Activated CD4-positive, alpha-beta memory T cell treated with anti-CD3 and anti-CD28 coated beads, Interleukin-2, amount 10 ng/mL, durations not matched to agents 7 days and 5 days (primary cell): ENCODE data around the gene TMPO. TPM values are rescaled to one million over a fixed set of nuclear protein-coding genes. Genes with fewer than 3 reads are reported as not detected.
"Not testable (repeated sequence)": the region's sequence is repeated elsewhere in the genome, so short reads cannot be mapped to it uniquely, and the experiment has no call there.

ENCODE experiments used
- CTCF ChIA-PET: fragments of 350-600 bp; sonication (Branson Sonifier 250); formaldehyde crosslinking; loops from one replicate; lab custom pipeline; 2021; ENCODE audit warnings: antibody characterized with exemption, inconsistent platforms; lab: Charles Lee
- POLR2A ChIA-PET: fragments of 350-600 bp; sonication (Branson Sonifier 250); formaldehyde crosslinking; loops from one replicate; lab custom pipeline; 2021; ENCODE audit warnings: antibody characterized with exemption; lab: Charles Lee
- DNase-seq: peaks from one replicate; pipeline ENCODE4 v3.0.0-alpha.2; 2020
- H3K27ac Mint-ChIP-seq: one replicate; pipeline ENCODE4 v1.8.0; 2021; ENCODE audit warnings: mild to moderate bottlenecking, mixed read lengths
- H3K27me3 Mint-ChIP-seq: one replicate; pipeline ENCODE4 v1.8.0; 2021; ENCODE audit warnings: mixed read lengths
- H3K36me3 Mint-ChIP-seq: one replicate; pipeline ENCODE4 v1.8.0; 2021; ENCODE audit warnings: low read depth, mixed read lengths
- H3K4me1 Mint-ChIP-seq: one replicate; pipeline ENCODE4 v1.8.0; 2021; ENCODE audit warnings: mixed read lengths
- H3K4me3 Mint-ChIP-seq: one replicate; pipeline ENCODE4 v1.8.0; 2021; ENCODE audit warnings: mild to moderate bottlenecking, mixed read lengths
- H3K9me3 Mint-ChIP-seq: one replicate; pipeline ENCODE4 v1.8.0; 2021; ENCODE audit warnings: mixed read lengths
- total RNA-seq, 2 experiments: library from RNA; stranded (reverse); gene quantifications; one replicate each; pipeline ENCODE4 v1.2.3, GENCODE V29; 2021

The TMPO gene
- total RNA-seq, 2 experiments from 2014 or later = 315 to 320 TPM

- Mint-ChIP-seq H3K9me3 (no peaks in the 10 kb centered on the region), H3K4me1 (peaks cover 6% of the 10 kb centered on the region), H3K36me3 (no peaks in the 10 kb centered on the region), H3K4me3 (no peak overlapping the region), H3K27me3 (peaks cover 13% of the 10 kb centered on the region), H3K27ac (no peak overlapping the region)
- no peak for DNase-seq
- POLR2A ChIA-PET = no interaction called here
- CTCF ChIA-PET = interaction anchor here (2.0 to 4.4 kb wide), 3 partner anchors 26 to 165 kb away, joined by 6 to 69 read pairs (median 34); partner anchors contain the start of gene TMPO
These were observed 26.2 kb upstream of the TMPO start for GRCh38 chr12:98489176-98489575.

- peaks cover 6% of the 10 kb centered on the region for H3K4me1 Mint-ChIP-seq
- no peaks in the 10 kb centered on the region for H3K36me3 Mint-ChIP-seq
- H3K9me3 Mint-ChIP-seq = no peaks in the 10 kb centered on the region
- peak overlapping the region; percentile 78 for H3K27ac Mint-ChIP-seq
- peak; percentile 84 for DNase-seq
- H3K4me3 Mint-ChIP-seq = peak overlapping the region; percentile 12
- CTCF ChIA-PET = interaction anchor here (0.7 to 4.4 kb wide), 28 partner anchors 9 to 508 kb away, joined by 3 to 69 read pairs (median 4); partner anchors contain the start of genes SLC25A3 and TMPO
- POLR2A ChIA-PET = interaction anchor here (0.7 to 5.2 kb wide), 10 partner anchors 10 to 160 kb away, joined by 3 to 85 read pairs (median 7); partner anchors contain the start of genes SLC25A3 and TMPO
- H3K27me3 Mint-ChIP-seq = peaks cover 9% of the 10 kb centered on the region
These were observed 24.6 kb upstream of the TMPO start for GRCh38 chr12:98490501-98491453.

GRCh38 chr12:98492580-98493140 is 22.7 kb upstream of the TMPO start:
- Mint-ChIP-seq H3K27me3 (no peaks in the 10 kb centered on the region), H3K36me3 (no peaks in the 10 kb centered on the region), H3K9me3 (no peaks in the 10 kb centered on the region), H3K4me1 (peaks cover 6% of the 10 kb centered on the region), H3K4me3 (no peak overlapping the region), H3K27ac (no peak overlapping the region)
- no peak for DNase-seq
- ChIA-PET CTCF (interaction anchor here (0.6 to 4.4 kb wide), 6 partner anchors 16 to 506 kb away, joined by 3 to 69 read pairs (median 10); partner anchors contain the start of genes SLC25A3 and TMPO), POLR2A (interaction anchor here (0.8 to 5.2 kb wide), 3 partner anchors 11 to 100 kb away, joined by 3 to 85 read pairs (median 12); partner anchors contain the start of genes SLC25A3 and TMPO)

GRCh38 chr12:98501266-98501629 is 14.1 kb upstream of the TMPO start:
- H3K27ac Mint-ChIP-seq = peak overlapping the region; percentile 37
- ChIA-PET POLR2A (interaction anchor here (1.3 to 8.7 kb wide), 3 partner anchors 9 to 17 kb away, joined by 4 to 248 read pairs (median 8); partner anchors contain the start of gene TMPO), CTCF (interaction anchor here (1.3 to 3.0 kb wide), 3 partner anchors 10 to 101 kb away, joined by 4 to 32 read pairs (median 7); no protein-coding TSS in a partner anchor)
- not testable (repeated sequence) for H3K9me3 Mint-ChIP-seq, DNase-seq, H3K27me3 Mint-ChIP-seq
- H3K36me3 Mint-ChIP-seq = peaks cover 10% of the 10 kb centered on the region
- H3K4me3 Mint-ChIP-seq = peak overlapping the region; percentile 52
- peaks cover 40% of the 10 kb centered on the region for H3K4me1 Mint-ChIP-seq

DNA sequence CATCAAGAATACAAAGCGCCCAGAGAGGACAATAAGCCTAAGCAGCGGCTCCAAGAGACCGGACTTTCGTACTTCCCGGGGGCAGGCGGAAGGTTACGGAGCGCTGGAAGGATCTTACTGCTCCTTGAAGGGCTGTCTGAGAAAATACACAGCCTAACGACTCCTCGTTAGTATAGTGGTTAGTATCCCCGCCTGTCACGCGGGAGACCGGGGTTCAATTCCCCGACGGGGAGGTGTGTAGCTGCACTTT is 12.1 kb upstream of the TMPO start:
- Mint-ChIP-seq H3K27me3 (peaks cover 3% of the 10 kb centered on the region), H3K36me3 (peaks cover 10% of the 10 kb centered on the region), H3K9me3 (no peaks in the 10 kb centered on the region), H3K4me1 (peaks cover 37% of the 10 kb centered on the region), H3K27ac (peak overlapping the region; percentile 98), H3K4me3 (peak overlapping the region; percentile 86)
- CTCF ChIA-PET = interaction anchor here (0.5 to 2.4 kb wide), 4 partner anchors 11 to 151 kb away, joined by 3 to 10 read pairs (median 4); no protein-coding TSS in a partner anchor
- POLR2A ChIA-PET = interaction anchor here (0.7 to 8.7 kb wide), 8 partner anchors 11 to 1698 kb away, joined by 3 to 248 read pairs (median 4); partner anchors contain the start of genes ACTR6, APAF1, IKBIP and SLC25A3
- peak; percentile 88 for DNase-seq

- ChIA-PET POLR2A (interaction anchor here (0.7 to 8.7 kb wide), 8 partner anchors 11 to 1697 kb away, joined by 3 to 248 read pairs (median 4); partner anchors contain the start of genes ACTR6, APAF1, IKBIP and SLC25A3), CTCF (interaction anchor here (0.5 to 2.4 kb wide), 5 partner anchors 10 to 150 kb away, joined by 3 to 10 read pairs (median 4); no protein-coding TSS in a partner anchor)
- H3K9me3 Mint-ChIP-seq = no peaks in the 10 kb centered on the region
- DNase-seq = peak; percentile 96
- peaks cover 10% of the 10 kb centered on the region for H3K36me3 Mint-ChIP-seq
- H3K4me3 Mint-ChIP-seq = peak overlapping the region; percentile 86
- H3K27ac Mint-ChIP-seq = peak overlapping the region; percentile 98
- H3K4me1 Mint-ChIP-seq = peaks cover 35% of the 10 kb centered on the region
- peaks cover 3% of the 10 kb centered on the region for H3K27me3 Mint-ChIP-seq
These were observed 11.6 kb upstream of the TMPO start for GRCh38 chr12:98503592-98504367.

DNA sequence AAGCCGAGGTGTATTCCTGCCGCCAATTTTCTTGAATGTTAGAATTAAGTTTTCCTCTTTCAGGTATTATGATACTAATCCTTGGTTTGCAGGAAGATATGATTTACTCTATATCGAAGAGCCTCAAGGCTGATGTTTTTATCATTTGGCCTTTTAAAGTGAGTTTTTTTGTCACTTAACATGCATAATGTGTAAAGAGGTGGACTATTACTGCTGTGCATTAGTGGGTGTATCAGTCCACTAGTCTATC is 11.1 kb upstream of the TMPO start:
- POLR2A ChIA-PET = interaction anchor here (0.6 to 8.7 kb wide), 4 partner anchors 13 to 140 kb away, joined by 3 to 248 read pairs (median 9); partner anchors contain the start of genes SLC25A3 and TMPO
- DNase-seq = no peak
- CTCF ChIA-PET = interaction anchor here (1.6 to 2.4 kb wide), 2 partner anchors 13 to 14 kb away, joined by 5 to 10 read pairs; no protein-coding TSS in a partner anchor
- H3K27me3 Mint-ChIP-seq = peaks cover 3% of the 10 kb centered on the region
- H3K4me1 Mint-ChIP-seq = peaks cover 35% of the 10 kb centered on the region
- peak overlapping the region; percentile 86 for H3K4me3 Mint-ChIP-seq
- H3K9me3 Mint-ChIP-seq = peaks cover 3% of the 10 kb centered on the region
- H3K27ac Mint-ChIP-seq = peak overlapping the region; percentile 98
- H3K36me3 Mint-ChIP-seq = peaks cover 10% of the 10 kb centered on the region

DNA sequence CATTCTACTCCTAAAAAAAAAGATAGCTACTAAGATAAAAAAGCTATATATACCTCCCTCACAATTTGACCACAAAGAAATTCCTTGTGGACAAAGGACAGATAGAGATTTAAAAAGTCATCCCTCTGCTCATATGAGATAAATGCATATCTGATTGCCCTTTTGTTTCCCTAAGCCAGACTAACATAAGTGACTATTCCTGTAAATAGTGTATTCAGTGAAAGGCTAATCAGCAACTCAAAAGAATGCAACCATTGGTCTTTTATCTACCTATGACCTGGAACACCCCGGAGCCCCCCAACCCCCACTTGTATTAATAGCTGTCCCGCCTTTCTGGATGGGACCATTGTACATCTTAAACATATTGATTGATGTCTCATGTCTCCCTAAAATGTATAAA is 6.3 kb upstream of the TMPO start:
- H3K36me3 Mint-ChIP-seq = peaks cover 19% of the 10 kb centered on the region
- H3K4me1 Mint-ChIP-seq = peaks cover 25% of the 10 kb centered on the region
- POLR2A ChIA-PET = no interaction called here
- DNase-seq = no peak
- peaks cover under 1% of the 10 kb centered on the region for H3K27me3 Mint-ChIP-seq
- peaks cover 3% of the 10 kb centered on the region for H3K9me3 Mint-ChIP-seq
- H3K4me3 Mint-ChIP-seq = no peak overlapping the region
- CTCF ChIA-PET = interaction anchor here (0.7 kb wide), 1 partner anchor 113 kb away, joined by 5 read pairs; no protein-coding TSS in a partner anchor
- no peak overlapping the region for H3K27ac Mint-ChIP-seq

- not testable (repeated sequence) for H3K27ac Mint-ChIP-seq, H3K4me3 Mint-ChIP-seq, H3K27me3 Mint-ChIP-seq, DNase-seq, H3K9me3 Mint-ChIP-seq
- ChIA-PET POLR2A (interaction anchor here (12.9 kb wide), 1 partner anchor 10 kb away, joined by 248 read pairs; no protein-coding TSS in a partner anchor), CTCF (interaction anchor here (8.0 kb wide), 1 partner anchor 21 kb away, joined by 69 read pairs; no protein-coding TSS in a partner anchor)
- Mint-ChIP-seq H3K4me1 (peaks cover 12% of the 10 kb centered on the region), H3K36me3 (peaks cover 33% of the 10 kb centered on the region)
These were observed 3.6 kb upstream of the TMPO start for GRCh38 chr12:98511806-98512205.

- Mint-ChIP-seq H3K4me1 (peaks cover 12% of the 10 kb centered on the region), H3K27me3 (no peaks in the 10 kb centered on the region), H3K9me3 (peaks cover 3% of the 10 kb centered on the region), H3K36me3 (peaks cover 51% of the 10 kb centered on the region), H3K27ac (peak overlapping the region; percentile 99), H3K4me3 (peak overlapping the region; percentile 98)
- ChIA-PET CTCF (interaction anchor here (0.7 to 8.0 kb wide), 4 partner anchors 10 to 53 kb away, joined by 3 to 69 read pairs (median 6); no protein-coding TSS in a partner anchor), POLR2A (interaction anchor here (0.8 to 12.9 kb wide), 10 partner anchors 8 to 131 kb away, joined by 3 to 248 read pairs (median 9); partner anchors contain the start of genes APAF1, IKBIP and SLC25A3)
- no peak for DNase-seq
These were observed 1.7 kb upstream of the TMPO start for GRCh38 chr12:98513379-98514322.

DNA sequence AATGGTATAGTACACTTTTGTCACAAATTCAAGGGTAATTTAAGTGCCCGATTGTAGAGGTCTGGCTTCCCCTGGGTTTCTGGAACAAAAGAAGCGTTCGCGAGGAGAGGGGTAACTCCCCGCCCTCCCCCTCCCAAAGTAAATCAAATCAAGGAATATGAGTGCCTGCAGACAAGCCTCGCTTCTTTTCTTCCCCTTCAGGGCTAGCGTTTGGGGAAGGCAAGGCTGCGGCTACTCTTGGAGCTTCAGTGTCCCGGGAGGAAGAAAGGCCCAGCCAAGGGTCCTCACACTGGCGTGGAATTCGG is 456 bp upstream of the TMPO start:
- CTCF ChIA-PET = interaction anchor here (0.6 to 8.0 kb wide), 6 partner anchors 15 to 78 kb away, joined by 3 to 69 read pairs (median 5); no protein-coding TSS in a partner anchor
- POLR2A ChIA-PET = interaction anchor here (0.9 to 12.9 kb wide), 10 partner anchors 13 to 130 kb away, joined by 3 to 248 read pairs (median 13); partner anchors contain the start of genes APAF1, IKBIP and SLC25A3
- Mint-ChIP-seq H3K4me3 (peak overlapping the region; percentile 98), H3K9me3 (no peaks in the 10 kb centered on the region), H3K36me3 (peaks cover 62% of the 10 kb centered on the region), H3K27ac (peak overlapping the region; percentile 99), H3K4me1 (peaks cover 18% of the 10 kb centered on the region), H3K27me3 (no peaks in the 10 kb centered on the region)
- DNase-seq = no peak
